Type B pancreatic cell (in vitro differentiated cells): ENCODE results near the gene TIMM44. TPM values are rescaled to one million over a fixed set of nuclear protein-coding genes. Genes with fewer than 3 reads are reported as not detected.

Source experiments
- DNase-seq: peaks from one replicate; pipeline ENCODE4 v3.0.0; 2021; ENCODE audit warnings: mixed read lengths; ENCODE audit not compliant: unreplicated experiment; ENCODE audit errors: extremely low spot score
- H3K27ac Mint-ChIP-seq: 2 replicates; pipeline ENCODE4 v1.8.0; 2021; ENCODE audit warnings: mild to moderate bottlenecking, mixed read lengths
- H3K27me3 Mint-ChIP-seq: 2 replicates; pipeline ENCODE4 v1.8.0; 2021; ENCODE audit warnings: mixed read lengths
- H3K36me3 Mint-ChIP-seq: 2 replicates; pipeline ENCODE4 v1.8.0; 2021; ENCODE audit warnings: mixed read lengths
- H3K4me1 Mint-ChIP-seq: one replicate; pipeline ENCODE4 v1.8.0; 2021; ENCODE audit warnings: mixed read lengths; ENCODE audit not compliant: unreplicated experiment
- H3K4me3 Mint-ChIP-seq: 2 replicates; pipeline ENCODE4 v1.8.0; 2021; ENCODE audit warnings: mild to moderate bottlenecking, mixed read lengths
- H3K9me3 Mint-ChIP-seq: 2 replicates; pipeline ENCODE4 v1.8.0; 2021; ENCODE audit warnings: mixed read lengths
- CTCF ChIP-seq: fragments of 200-600 bp; sonication (generic); conservative IDR thresholded peaks from 2 replicates; pipeline ENCODE4 v1.5.0; 2021; ENCODE audit warnings: antibody characterized with exemption, mild to moderate bottlenecking
- total RNA-seq: library from RNA; stranded (reverse); gene quantifications from 2 replicates; pipeline ENCODE4 v1.2.1, GENCODE V29; 2021; ENCODE audit warnings: low replicate concordance

TIMM44 gene
- total RNA-seq, 1 donor from 2014 or later, result 80.4 TPM

DNA sequence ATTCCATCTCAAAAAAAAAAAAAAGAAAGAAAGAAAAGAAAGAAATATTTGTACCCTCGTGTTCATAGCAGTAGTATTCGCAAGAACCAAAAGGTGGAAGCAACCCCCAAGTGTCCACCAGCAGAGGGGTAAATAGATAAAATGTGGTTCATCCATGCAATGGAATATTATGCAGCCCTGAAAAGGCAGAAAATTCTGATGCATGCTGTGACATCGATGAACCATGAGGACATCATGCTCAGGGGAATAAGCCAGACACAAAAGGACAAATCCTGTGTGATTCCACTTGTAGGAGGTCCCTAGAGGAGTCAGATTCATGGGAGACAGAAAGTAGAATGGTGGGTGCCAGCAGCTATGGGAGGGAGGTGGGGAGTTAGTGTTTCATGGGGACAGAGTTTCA, 61.6 kb downstream of the TIMM44 start:
- no peak for DNase-seq
- TF ChIP-seq CTCF, result no peak
- Mint-ChIP-seq H3K9me3 (no peaks in the 10 kb centered on the region), H3K27ac (no peak overlapping the region), H3K27me3 (peaks cover 7% of the 10 kb centered on the region), H3K36me3 (no peaks in the 10 kb centered on the region), H3K4me3 (no peak overlapping the region), H3K4me1 (no peaks in the 10 kb centered on the region)

DNA sequence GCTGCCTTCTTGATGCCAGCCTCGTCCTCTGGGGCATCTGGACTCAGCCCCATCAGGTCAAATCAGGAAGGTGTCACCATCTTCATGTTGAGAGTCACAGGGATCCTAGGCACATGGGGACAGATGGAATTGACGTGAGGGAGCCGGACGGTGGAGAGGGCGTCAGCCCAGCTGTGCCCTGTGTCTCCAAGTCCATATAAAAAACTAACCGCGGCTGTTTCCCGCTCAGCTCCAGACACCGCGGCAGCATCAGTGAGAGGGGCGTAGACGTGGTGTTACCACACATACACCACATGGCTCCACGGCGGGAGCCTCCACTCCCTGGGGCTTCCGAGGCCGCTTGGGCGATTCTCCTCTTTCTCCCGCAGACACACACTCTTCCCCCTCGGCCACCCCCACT, 63.6 kb downstream of the TIMM44 start:
- no peak overlapping the region for H3K4me3 Mint-ChIP-seq
- H3K27me3 Mint-ChIP-seq, result peaks cover 17% of the 10 kb centered on the region
- TF ChIP-seq CTCF, result no peak
- no peaks in the 10 kb centered on the region for H3K36me3 Mint-ChIP-seq
- DNase-seq, result no peak
- no peaks in the 10 kb centered on the region for H3K4me1 Mint-ChIP-seq
- no peak overlapping the region for H3K27ac Mint-ChIP-seq
- H3K9me3 Mint-ChIP-seq, result no peaks in the 10 kb centered on the region

DNA sequence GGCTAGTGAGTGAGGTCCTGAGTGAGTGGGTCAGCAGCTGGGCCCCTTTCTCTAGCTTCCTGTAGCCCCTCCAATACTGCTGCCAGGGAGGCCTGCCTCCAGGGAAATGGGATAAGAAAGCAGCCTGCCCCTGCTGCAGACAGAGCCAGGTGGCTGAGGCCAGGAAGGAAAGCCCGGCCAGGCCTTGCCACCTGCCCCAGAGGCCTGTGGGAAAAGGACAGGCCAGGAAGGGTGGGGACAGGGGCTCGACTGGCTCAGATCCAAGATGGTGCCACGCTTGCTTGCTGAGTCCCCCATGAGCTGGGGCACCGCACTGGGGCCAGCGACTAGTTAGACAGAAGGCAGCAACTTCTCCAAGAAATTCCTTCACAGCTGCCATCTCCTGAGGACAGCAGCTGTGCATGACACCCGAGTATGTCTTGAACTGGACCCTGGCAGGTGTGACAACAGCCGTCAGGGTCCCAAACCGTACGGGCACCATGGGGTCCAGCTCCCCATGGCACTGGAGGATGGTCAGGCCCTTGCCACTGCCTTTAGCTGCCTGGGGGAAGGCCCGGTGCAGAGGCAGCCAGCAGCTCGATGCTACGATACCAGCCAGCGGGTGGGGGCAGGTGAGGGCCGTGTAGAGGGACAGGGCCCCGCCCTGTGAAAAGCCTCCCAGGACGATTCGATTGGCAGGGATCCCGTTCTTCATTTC, 64.2 kb downstream of the TIMM44 start:
- Mint-ChIP-seq H3K27me3 (peaks cover 19% of the 10 kb centered on the region), H3K9me3 (no peaks in the 10 kb centered on the region), H3K27ac (no peak overlapping the region), H3K4me1 (no peaks in the 10 kb centered on the region), H3K4me3 (no peak overlapping the region), H3K36me3 (no peaks in the 10 kb centered on the region)
- no peak for TF ChIP-seq CTCF
- no peak for DNase-seq

DNA sequence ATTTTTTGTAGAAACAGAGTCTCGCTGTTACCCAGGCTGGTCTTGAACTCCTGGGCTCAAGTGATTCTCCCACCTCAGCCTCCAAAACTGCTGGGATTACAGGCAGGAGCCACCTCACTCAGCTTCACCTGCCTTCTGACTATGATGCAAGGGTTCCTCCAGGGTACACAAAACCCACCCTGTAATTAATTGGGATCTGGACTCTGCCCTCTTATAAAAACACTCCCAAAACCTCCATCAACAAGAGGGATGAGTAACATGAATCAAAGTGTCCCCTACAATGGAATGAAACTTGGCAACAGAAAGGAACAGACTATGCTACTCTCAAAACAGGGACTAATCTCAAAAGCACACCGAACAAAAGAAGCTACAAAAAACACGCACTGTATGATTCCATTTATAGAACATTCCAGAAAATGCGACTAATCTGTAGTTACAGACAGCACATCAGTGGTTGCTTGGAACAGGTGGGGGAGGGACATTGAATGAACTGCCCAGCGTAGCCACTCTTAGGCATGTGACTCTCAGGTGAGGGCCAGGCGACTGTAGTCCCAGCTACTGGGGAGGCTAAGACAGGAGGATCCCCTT, 66.1 kb downstream of the TIMM44 start:
- TF ChIP-seq CTCF, result no peak
- DNase-seq, result no peak
- H3K4me3 Mint-ChIP-seq, result peak overlapping the region; percentile 33
- H3K27ac Mint-ChIP-seq, result peak overlapping the region; percentile 15
- no peaks in the 10 kb centered on the region for H3K4me1 Mint-ChIP-seq
- H3K27me3 Mint-ChIP-seq, result peaks cover 25% of the 10 kb centered on the region
- H3K36me3 Mint-ChIP-seq, result no peaks in the 10 kb centered on the region
- H3K9me3 Mint-ChIP-seq, result no peaks in the 10 kb centered on the region

Other genes starting within 250 kb of the TIMM44 start
- gene FCER2, start 241.5 kb downstream of the TIMM44 start, total RNA-seq, result not detected in 2 replicates
- gene CLEC4G, start 211.6 kb downstream of the TIMM44 start, total RNA-seq, result not detected in 2 replicates
- gene CD209, start 196.1 kb downstream of the TIMM44 start, total RNA-seq, result not detected in 2 replicates
- gene CLEC4M, start 180.4 kb downstream of the TIMM44 start, total RNA-seq, result 0.48 and 0.69 TPM in 2 replicates
- gene EVI5L, start 113.4 kb downstream of the TIMM44 start, total RNA-seq, result 11.7 and 19.0 TPM in 2 replicates
- 8.5 and 10.9 TPM in 2 replicates for gene PRR36, start 69.3 kb downstream of the TIMM44 start, total RNA-seq
- gene LRRC8E, start 55.2 kb downstream of the TIMM44 start, total RNA-seq, result 4.3 and 7.4 TPM in 2 replicates
- gene MAP2K7, start 39.8 kb downstream of the TIMM44 start, total RNA-seq, result 38.2 and 42.2 TPM in 2 replicates
- gene TGFBR3L, start 28.8 kb downstream of the TIMM44 start, total RNA-seq, result 1.1 and 2.4 TPM in 2 replicates
- gene SNAPC2, start 23.3 kb downstream of the TIMM44 start, total RNA-seq, result 13.7 and 15.0 TPM in 2 replicates
- gene CTXN1, start 17.5 kb downstream of the TIMM44 start, total RNA-seq, result 50.0 and 57.8 TPM in 2 replicates
- 92.1 and 124 TPM in 2 replicates for gene ELAVL1, start 62.0 kb upstream of the TIMM44 start, total RNA-seq
- 1.4 and 5.6 TPM in 2 replicates for gene CCL25, start 109.1 kb upstream of the TIMM44 start, total RNA-seq
- gene FBN3, start 205.9 kb upstream of the TIMM44 start, total RNA-seq, result 18.0 and 63.7 TPM in 2 replicates